Measurements from ENCODE around the gene ZNF488. TPM values are rescaled to one million over a fixed set of nuclear protein-coding genes. Genes with fewer than 3 reads are reported as not detected.

ZNF488 gene
- total RNA-seq, 4 donors from 2014 or later: 1.0 to 3.9 (median 2.3) TPM

DNA sequence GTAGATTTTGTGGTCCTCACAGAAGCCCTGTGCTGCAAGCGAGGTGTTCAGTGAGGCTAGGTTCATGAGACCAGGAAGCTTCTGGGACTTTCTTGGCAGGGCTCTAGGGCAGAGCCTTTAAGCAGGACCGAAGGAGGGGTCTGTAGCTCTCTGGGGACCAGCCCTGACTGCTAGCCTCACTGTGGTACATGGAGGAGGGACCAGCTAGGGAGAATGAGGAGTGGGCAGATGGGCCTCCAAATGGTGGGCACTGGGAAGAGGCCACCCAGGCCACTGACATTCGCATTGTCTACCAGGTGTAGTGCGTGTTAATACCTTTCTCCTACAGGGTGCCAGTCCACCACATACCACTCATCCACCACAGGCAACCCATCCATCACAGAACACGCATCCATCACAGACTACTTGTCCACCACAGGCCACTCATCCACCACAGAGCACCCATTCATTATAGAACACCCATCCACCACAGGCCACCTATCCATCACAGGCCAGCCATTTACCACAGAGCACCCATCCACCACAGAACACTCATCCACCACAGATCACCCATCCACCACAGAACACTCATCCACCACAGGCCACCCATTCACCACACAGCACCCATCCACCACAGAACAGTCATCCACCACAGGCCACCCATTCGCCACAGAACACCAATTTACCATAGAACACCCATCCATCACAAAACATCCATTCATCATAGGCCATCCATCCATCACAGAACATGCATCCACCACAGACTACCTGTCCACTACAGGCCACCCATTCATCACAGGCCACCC, 31.6 kb upstream of the ZNF488 start:
- Histone ChIP-seq H3K36me3 (no peaks in the 10 kb centered on the region), H3K27ac (no peak overlapping the region), H3K27me3 (no peaks in the 10 kb centered on the region), H3K4me3 (no peak overlapping the region), H3K9me3 (no peaks in the 10 kb centered on the region), H3K4me1 (no peaks in the 10 kb centered on the region)
- TF ChIP-seq POLR2A (IDR thresholded peaks at IDR 0.05): no peak
- no peak for TF ChIP-seq EP300 (IDR thresholded peaks at IDR 0.05)
- TF ChIP-seq, protein P1, sequence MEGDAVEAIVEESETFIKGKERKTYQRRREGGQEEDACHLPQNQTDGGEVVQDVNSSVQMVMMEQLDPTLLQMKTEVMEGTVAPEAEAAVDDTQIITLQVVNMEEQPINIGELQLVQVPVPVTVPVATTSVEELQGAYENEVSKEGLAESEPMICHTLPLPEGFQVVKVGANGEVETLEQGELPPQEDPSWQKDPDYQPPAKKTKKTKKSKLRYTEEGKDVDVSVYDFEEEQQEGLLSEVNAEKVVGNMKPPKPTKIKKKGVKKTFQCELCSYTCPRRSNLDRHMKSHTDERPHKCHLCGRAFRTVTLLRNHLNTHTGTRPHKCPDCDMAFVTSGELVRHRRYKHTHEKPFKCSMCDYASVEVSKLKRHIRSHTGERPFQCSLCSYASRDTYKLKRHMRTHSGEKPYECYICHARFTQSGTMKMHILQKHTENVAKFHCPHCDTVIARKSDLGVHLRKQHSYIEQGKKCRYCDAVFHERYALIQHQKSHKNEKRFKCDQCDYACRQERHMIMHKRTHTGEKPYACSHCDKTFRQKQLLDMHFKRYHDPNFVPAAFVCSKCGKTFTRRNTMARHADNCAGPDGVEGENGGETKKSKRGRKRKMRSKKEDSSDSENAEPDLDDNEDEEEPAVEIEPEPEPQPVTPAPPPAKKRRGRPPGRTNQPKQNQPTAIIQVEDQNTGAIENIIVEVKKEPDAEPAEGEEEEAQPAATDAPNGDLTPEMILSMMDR (IDR thresholded peaks at IDR 0.05): no peak
- no peak for TF ChIP-seq POLR2AphosphoS5 (IDR thresholded peaks at IDR 0.05)
- WGBS: 93% methylated on average over 6 of the region's 6 CpGs
- DNase-seq (ENCODE audit: low spot score in 2 of 2): no peak

DNA sequence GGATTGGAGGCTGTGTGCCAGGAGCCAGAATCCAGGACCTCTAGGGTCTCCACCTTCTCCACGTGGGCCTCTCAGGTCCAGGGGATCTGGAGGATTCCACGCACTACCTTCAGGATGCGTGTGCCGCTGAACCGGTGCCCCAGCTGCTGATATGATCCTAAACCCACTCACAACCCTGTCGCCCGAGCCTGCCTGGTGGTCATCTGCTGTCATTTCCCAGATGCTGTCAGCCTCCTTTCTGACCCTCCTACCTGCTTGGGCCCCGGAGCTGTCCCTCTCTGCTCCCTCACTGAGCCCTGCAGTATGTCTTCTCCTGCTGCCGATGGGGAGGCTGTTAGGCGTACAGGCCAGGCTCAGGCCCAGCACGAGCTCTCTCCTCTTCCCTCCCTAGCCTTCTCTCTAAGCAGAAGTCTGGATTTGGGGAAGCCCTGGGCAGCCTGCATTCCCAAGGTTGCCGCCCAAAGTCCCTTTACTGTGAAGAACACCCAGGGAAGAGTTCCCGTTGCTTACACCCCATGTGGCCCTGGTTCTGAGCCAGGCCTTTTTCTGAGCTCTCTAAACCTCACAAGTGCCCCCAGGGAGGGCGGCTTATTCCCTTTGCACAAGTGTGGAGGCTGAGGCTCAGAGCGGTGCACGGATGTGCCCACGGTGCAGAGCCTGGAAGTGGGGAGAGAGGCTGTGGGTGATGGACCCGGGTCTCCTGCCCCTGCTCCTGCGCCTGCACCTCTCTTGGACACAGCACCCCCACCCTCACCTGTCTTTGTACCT, 30.8 kb upstream of the ZNF488 start:
- Histone ChIP-seq H3K36me3 (no peaks in the 10 kb centered on the region), H3K4me1 (peaks cover 2% of the 10 kb centered on the region), H3K27me3 (no peaks in the 10 kb centered on the region), H3K9me3 (no peaks in the 10 kb centered on the region), H3K4me3 (no peak overlapping the region), H3K27ac (no peak overlapping the region)
- TF ChIP-seq, protein P1 (IDR thresholded peaks at IDR 0.05): no peak
- TF ChIP-seq POLR2AphosphoS5 (IDR thresholded peaks at IDR 0.05) (no peak), EP300 (IDR thresholded peaks at IDR 0.05) (no peak), POLR2A (IDR thresholded peaks at IDR 0.05) (no peak)
- 74% methylated on average over 15 of the region's 19 CpGs for WGBS
- DNase-seq (ENCODE audit: low spot score in 2 of 2): peak in 1 of 2 donors; percentile 47

DNA sequence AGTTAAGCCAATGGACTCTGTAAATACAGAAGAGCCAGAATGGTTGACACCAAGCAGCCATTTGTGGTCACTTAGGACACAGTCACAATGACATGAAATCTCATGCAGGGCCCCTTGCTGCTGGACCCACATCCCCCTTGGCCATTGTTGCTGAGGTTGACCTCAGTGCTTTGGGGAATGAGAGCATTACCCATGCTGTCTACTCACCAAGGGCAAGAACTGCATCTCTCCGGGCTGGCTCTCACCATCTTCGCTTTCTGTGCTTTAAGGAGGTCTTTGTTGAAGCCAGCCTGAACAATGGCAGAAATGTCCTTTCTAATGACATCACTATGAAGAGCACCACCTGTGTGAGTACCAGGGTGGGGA, 30.1 kb upstream of the ZNF488 start:
- no peak for DNase-seq (ENCODE audit: low spot score in 2 of 2)
- no peak overlapping the region for H3K27ac ChIP-seq
- no peaks in the 10 kb centered on the region for H3K9me3 ChIP-seq
- peaks cover 3% of the 10 kb centered on the region for H3K4me1 ChIP-seq
- H3K27me3 ChIP-seq: no peaks in the 10 kb centered on the region
- H3K36me3 ChIP-seq: no peaks in the 10 kb centered on the region
- whole genome bisulfite sequencing: 100% methylated on average over 2 of the region's 2 CpGs
- TF ChIP-seq POLR2AphosphoS5 (IDR thresholded peaks at IDR 0.05): no peak
- no peak overlapping the region for H3K4me3 ChIP-seq

DNA sequence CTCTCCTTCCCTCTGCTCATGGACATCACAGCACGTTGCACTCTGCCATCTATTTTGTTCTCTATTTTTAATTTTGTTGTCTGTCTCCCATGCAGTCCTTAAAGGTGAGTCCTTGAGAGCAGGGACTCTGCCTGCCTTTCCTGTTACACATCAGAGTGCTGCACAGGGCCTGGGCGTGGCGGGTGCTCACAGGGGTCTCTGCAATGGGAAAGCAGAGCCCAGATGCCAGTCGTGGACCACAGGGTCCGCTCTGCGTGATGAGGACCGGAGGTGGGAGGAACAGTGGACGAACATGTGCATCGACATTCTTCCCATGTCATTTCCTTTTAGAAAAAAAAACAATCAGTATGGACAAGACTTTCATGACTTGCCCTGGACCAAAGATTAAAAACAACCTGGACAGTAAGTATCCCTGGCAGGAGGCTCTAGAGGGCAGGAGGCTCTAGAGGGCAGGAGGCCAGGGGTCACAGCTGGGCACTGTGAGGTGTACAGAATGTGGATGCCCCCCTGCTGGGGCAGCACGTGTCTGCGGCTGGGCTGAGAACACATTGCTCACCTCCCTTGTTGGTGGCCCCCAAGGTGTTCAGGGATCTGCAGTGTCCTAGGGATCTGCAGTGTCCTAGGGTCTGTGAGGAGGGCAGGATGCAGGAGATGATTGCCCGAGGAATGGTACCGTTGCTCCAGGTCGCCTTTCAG, 29.6 kb upstream of the ZNF488 start:
- WGBS: 75% methylated on average over 12 of the region's 14 CpGs
- H3K4me3 ChIP-seq: no peak overlapping the region
- no peaks in the 10 kb centered on the region for H3K36me3 ChIP-seq
- H3K9me3 ChIP-seq: no peaks in the 10 kb centered on the region
- no peaks in the 10 kb centered on the region for H3K27me3 ChIP-seq
- TF ChIP-seq POLR2AphosphoS5 (IDR thresholded peaks at IDR 0.05) (no peak), POLR2A (IDR thresholded peaks at IDR 0.05) (no peak), EP300 (IDR thresholded peaks at IDR 0.05) (no peak)
- TF ChIP-seq, protein P1 (IDR thresholded peaks at IDR 0.05): no peak
- DNase-seq (ENCODE audit: low spot score in 2 of 2): no peak
- no peak overlapping the region for H3K27ac ChIP-seq
- H3K4me1 ChIP-seq: peaks cover 3% of the 10 kb centered on the region

DNA sequence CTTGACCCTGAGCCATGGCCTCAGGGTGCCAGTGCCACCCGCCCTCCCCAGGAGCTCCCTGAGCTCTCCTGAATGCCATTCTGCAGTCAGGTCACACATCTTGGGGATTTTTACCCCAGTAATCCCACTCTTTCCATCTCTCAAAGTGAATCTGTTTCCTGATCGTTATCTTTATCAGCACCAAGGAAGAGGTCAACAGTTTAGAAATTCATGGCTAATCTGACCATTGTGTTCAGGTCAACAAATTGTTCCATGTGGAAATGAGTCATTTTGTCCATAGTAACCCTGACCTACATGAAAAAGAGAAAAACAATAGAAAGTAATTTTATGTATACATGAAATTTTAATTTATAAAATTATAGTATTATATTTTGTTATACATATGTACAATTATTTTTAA, 28.8 kb upstream of the ZNF488 start:
- Histone ChIP-seq H3K4me3 (no peak overlapping the region), H3K9me3 (no peaks in the 10 kb centered on the region), H3K36me3 (no peaks in the 10 kb centered on the region), H3K27ac (no peak overlapping the region), H3K27me3 (no peaks in the 10 kb centered on the region), H3K4me1 (peaks cover 3% of the 10 kb centered on the region)
- no peak for DNase-seq (ENCODE audit: low spot score in 2 of 2)
- 89% methylated on average over 2 of the region's 2 CpGs for whole genome bisulfite sequencing
- TF ChIP-seq POLR2A (IDR thresholded peaks at IDR 0.05): no peak
- TF ChIP-seq EP300 (IDR thresholded peaks at IDR 0.05): no peak

Measured in suprapubic skin (tissue), 4 donors.